Adrenal gland (tissue), 12 donors: Measurements from ENCODE around the gene BTNL3. TPM values are rescaled to one million over a fixed set of nuclear protein-coding genes. Genes with fewer than 3 reads are reported as not detected.

Experiments
- DNase-seq, 7 donors: peaks; one replicate each; pipeline ENCODE4 v3.0.0-alpha.2; 2019 to 2020
- H3K27ac ChIP-seq, 5 donors: fragments of 200-600 bp; sonication (generic) in 4 of 5; 1 replicate in 3 of 5; 2 replicates in 2 of 5; pipeline versions ENCODE4 v1.5.1 to v1.8.0; 2016 to 2020; ENCODE audit warnings: mild to moderate bottlenecking in 1 of 5
- H3K27me3 ChIP-seq: fragments of 200-600 bp; 2 replicates; pipeline ENCODE4 v1.8.0; 2021
- H3K36me3 ChIP-seq, 2 donors: fragments of 200-600 bp; replicated peaks in 1 of 2; 1 replicate in 1 of 2; 2 replicates in 1 of 2; pipeline versions ENCODE4 v1.5.1 to v1.8.0; 2018 to 2022
- H3K4me1 ChIP-seq, 2 donors: fragments of 200-600 bp; replicated peaks in 1 of 2; 1 replicate in 1 of 2; 2 replicates in 1 of 2; pipeline versions ENCODE4 v1.5.1 to v1.8.0; 2018 to 2021
- H3K4me3 ChIP-seq, 4 donors: fragments of 200-600 bp; sonication (generic) in 3 of 4; one replicate each; pipeline ENCODE4 v1.5.1; 2016 to 2018
- H3K9me3 ChIP-seq, 3 donors: fragments of 200-600 bp; sonication (generic) in 1 of 3; replicated peaks in 1 of 3; 1 replicate in 2 of 3; 2 replicates in 1 of 3; pipeline versions ENCODE4 v1.5.1 to v1.8.0; 2016 to 2021
- CTCF ChIP-seq, 6 experiments: fragments of 450-650 bp in 4 of 6; fragments of 200-600 bp in 2 of 6; sonication (generic) in 1 of 6; IDR thresholded peaks; 1 replicate in 5 of 6; 2 replicates in 1 of 6; pipeline versions ENCODE4 v1.5.1 to v1.8.0; 2016 to 2021; ENCODE audit warnings: antibody characterized with exemption in 6 of 6, mild to moderate bottlenecking in 2 of 6, moderate library complexity in 1 of 6
- POLR2A ChIP-seq, 2 donors: fragments of 450-650 bp; IDR thresholded peaks; one replicate each; pipeline ENCODE4 v1.6.1; 2017; ENCODE audit warnings: antibody characterized with exemption in 2 of 2, mild to moderate bottlenecking in 2 of 2, moderate library complexity in 1 of 2
- WGBS, 4 donors: extraction: QIAGEN DNeasy Blood & Tissue Kit in 2 of 4; methylation state at CpG; one replicate each; pipeline versions ENCODE4 v1.1.5 to v1.1.7; 2013 to 2017; 5-methylcytosine and 5-hydroxymethylcytosine counted together
- intact Hi-C, 2 donors: fragments of 100-400 bp; cut with DNase I; formaldehyde crosslinking; loops; one replicate each; pipeline versions ENCODE4 v1.14.1 to v1.15.0; 2022 to 2023
- polyA plus RNA-seq, 3 donors: library from polyadenylated mRNA; stranded (reverse); fragments of 200-250 nt in 2 of 3; fragments of 350-450 nt in 1 of 3; fragmentation: Illumina TruSeq in 1 of 3; extraction: RNeasy Lipid Tissue Mini Kit (QIAGEN cat#74804) in 1 of 3; gene quantifications; one replicate each; pipeline ENCODE4 v1.2.3, GENCODE V29; 2013 to 2014
- total RNA-seq, 9 donors: library from RNA; depleted of rRNA in 4 of 9; stranded (reverse); fragments of >200 nt in 4 of 9; fragments of 120-200 nt in 1 of 9; fragmentation: NEBNext Ultra II Directional in 1 of 9; extraction: Animal tissue kit (Norgen Biotek cat#: 25700) in 1 of 9; gene quantifications; one replicate each; pipeline versions ENCODE4 v1.1.0 to v1.2.4, GENCODE V29; 2013 to 2023
- donor health status: healthy with polysubstance abuse.
- donor health status: Bipolar disorder and iron deficiency.
- donor health status: DM: yes; HTN: yes; CAD: no.
- donor health status: DM: no; HTN: no; CAD: no.
- donor health status: DM: no; HTN: no; CAD: no.
- donor health status: DM: yes; HTN: yes; CAD: no.

The BTNL3 gene
- total and polyA plus RNA-seq, 12 donors, result 0.03 to 1.0 (median 0.14) TPM; not detected in 5

GRCh38 chr5:181035991-181036815 is 47.6 kb downstream of the BTNL3 start:
- H3K27ac ChIP-seq, result no peak overlapping the region
- H3K4me1 ChIP-seq, result no peaks in the 10 kb centered on the region
- TF ChIP-seq POLR2A (IDR thresholded peaks at IDR 0.05) (no peak), CTCF (IDR thresholded peaks at IDR 0.05) (no peak)
- intact Hi-C loops, result no loop called here
- H3K9me3 ChIP-seq, result no peaks in the 10 kb centered on the region
- peak in 3 of 7 donors; percentile 51 to 69 (median 53) for DNase-seq
- peaks cover 3% of the 10 kb centered on the region for H3K27me3 ChIP-seq
- 77 to 79% (median 78%) methylated on average over 18 to 20 of the region's 20 CpGs for WGBS, 4 donors
- no peak overlapping the region for H3K4me3 ChIP-seq
- no peaks in the 10 kb centered on the region for H3K36me3 ChIP-seq

GRCh38 chr5:181036816-181037364 is 48.2 kb downstream of the BTNL3 start:
- intact Hi-C loops, result no loop called here
- Histone ChIP-seq H3K27ac (no peak overlapping the region), H3K9me3 (no peaks in the 10 kb centered on the region), H3K36me3 (no peaks in the 10 kb centered on the region), H3K4me1 (no peaks in the 10 kb centered on the region), H3K4me3 (no peak overlapping the region), H3K27me3 (peaks cover 3% of the 10 kb centered on the region)
- TF ChIP-seq POLR2A (IDR thresholded peaks at IDR 0.05) (no peak), CTCF (IDR thresholded peaks at IDR 0.05) (no peak)
- 77 to 84% (median 81%) methylated on average over 10 to 13 of the region's 13 CpGs for WGBS, 4 donors
- DNase-seq, result no peak

GRCh38 chr5:181037365-181037861 is 48.8 kb downstream of the BTNL3 start:
- Histone ChIP-seq H3K9me3 (no peaks in the 10 kb centered on the region), H3K27me3 (peaks cover 3% of the 10 kb centered on the region), H3K4me3 (no peak overlapping the region), H3K27ac (no peak overlapping the region), H3K36me3 (no peaks in the 10 kb centered on the region), H3K4me1 (no peaks in the 10 kb centered on the region)
- no peak for DNase-seq
- WGBS, 4 donors, result 73 to 85% (median 81%) methylated on average over 2 to 4 of the region's 4 CpGs
- intact Hi-C loops, result no loop called here
- no peak for TF ChIP-seq POLR2A (IDR thresholded peaks at IDR 0.05)
- TF ChIP-seq CTCF (IDR thresholded peaks at IDR 0.05), result no peak

GRCh38 chr5:181039471-181039870 is 50.8 kb downstream of the BTNL3 start:
- Histone ChIP-seq H3K9me3 (no peaks in the 10 kb centered on the region), H3K4me1 (no peaks in the 10 kb centered on the region), H3K4me3 (no peak overlapping the region), H3K36me3 (no peaks in the 10 kb centered on the region), H3K27me3 (peaks cover 3% of the 10 kb centered on the region), H3K27ac (peak overlapping the region in 1 of 5 donors; percentile 55)
- no peak for TF ChIP-seq CTCF (IDR thresholded peaks at IDR 0.05)
- no peak for TF ChIP-seq POLR2A (IDR thresholded peaks at IDR 0.05)
- WGBS, 4 donors, result 53 to 58% (median 55%) methylated on average over 8 of the region's 8 CpGs
- no peak for DNase-seq
- intact Hi-C loops, result no loop called here
